ENCODE results near the gene GJD3.

DNA sequence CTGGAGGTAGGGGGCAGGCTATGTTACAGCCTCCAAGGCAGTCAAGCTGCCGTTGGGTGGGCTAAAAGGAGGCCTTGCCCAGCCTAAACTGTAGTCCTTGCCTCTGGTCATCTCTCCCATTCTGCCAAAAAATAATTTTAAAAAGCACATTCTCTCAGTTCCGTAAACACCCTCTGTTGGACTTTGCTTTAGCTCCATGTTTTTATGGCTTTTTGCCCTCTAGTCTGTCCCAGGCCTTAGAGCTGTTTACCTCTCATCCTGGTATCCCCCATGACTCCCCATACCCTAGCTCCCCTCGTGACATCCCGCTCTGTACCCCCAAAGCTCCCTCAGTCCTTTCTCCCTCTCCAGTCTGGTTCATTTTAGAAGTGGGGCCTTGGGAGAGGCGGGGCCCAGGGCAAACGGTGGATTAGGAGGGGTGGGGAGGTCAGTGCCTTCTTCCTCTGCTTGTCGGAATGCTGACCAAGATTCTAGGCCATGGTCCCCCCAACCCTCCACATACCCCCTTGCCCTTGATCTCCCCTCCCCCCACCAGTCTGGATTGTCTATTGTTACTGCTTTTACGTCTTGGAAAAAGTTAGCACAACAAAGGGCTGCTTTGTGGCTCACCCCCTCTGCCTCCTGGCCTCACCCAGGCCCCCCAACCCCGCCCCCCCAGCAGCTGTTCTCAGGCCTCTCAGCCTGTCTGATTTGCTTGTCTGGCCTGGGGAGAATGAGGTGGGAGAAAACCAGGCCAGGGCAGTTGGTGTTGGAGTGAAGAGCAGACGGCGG is 18.4 kb downstream of the GJD3 start:
- TF ChIP-seq, protein P1, sequence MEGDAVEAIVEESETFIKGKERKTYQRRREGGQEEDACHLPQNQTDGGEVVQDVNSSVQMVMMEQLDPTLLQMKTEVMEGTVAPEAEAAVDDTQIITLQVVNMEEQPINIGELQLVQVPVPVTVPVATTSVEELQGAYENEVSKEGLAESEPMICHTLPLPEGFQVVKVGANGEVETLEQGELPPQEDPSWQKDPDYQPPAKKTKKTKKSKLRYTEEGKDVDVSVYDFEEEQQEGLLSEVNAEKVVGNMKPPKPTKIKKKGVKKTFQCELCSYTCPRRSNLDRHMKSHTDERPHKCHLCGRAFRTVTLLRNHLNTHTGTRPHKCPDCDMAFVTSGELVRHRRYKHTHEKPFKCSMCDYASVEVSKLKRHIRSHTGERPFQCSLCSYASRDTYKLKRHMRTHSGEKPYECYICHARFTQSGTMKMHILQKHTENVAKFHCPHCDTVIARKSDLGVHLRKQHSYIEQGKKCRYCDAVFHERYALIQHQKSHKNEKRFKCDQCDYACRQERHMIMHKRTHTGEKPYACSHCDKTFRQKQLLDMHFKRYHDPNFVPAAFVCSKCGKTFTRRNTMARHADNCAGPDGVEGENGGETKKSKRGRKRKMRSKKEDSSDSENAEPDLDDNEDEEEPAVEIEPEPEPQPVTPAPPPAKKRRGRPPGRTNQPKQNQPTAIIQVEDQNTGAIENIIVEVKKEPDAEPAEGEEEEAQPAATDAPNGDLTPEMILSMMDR (IDR thresholded peaks at IDR 0.05) = no peak
- TF ChIP-seq POLR2A (IDR thresholded peaks at IDR 0.05) = no peak

All from uterus (tissue), 2 donors.